Measurements from ENCODE around the gene KCNK1.

GRCh38 chr1:233615571-233615970 lies 1.7 kb downstream of the KCNK1 start:
- TF ChIP-seq CTCF (IDR thresholded peaks at IDR 0.05) (no peak), POLR2A (IDR thresholded peaks at IDR 0.05) (no peak)

All from lower leg skin (tissue), 3 donors.